ENCODE measurements around the gene POLL. TPM values are rescaled to one million over a fixed set of nuclear protein-coding genes. Genes with fewer than 3 reads are reported as not detected.

POLL gene
- total RNA-seq, 4 donors from 2014 or later = 23.2 to 27.2 (median 26.0) TPM

- no peaks in the 10 kb centered on the region for H3K4me1 ChIP-seq
- H3K27ac ChIP-seq (replicated peaks in 1 of 4) = no peak overlapping the region
- no peak for DNase-seq (ENCODE audit: extremely low spot score)
- no peaks in the 10 kb centered on the region for H3K9me3 ChIP-seq
- intact Hi-C loops (cut with DNase I) = no loop called here
- H3K27me3 ChIP-seq = no peaks in the 10 kb centered on the region
- 75% methylated on average over 4 of the region's 4 CpGs for WGBS
- no peak overlapping the region for H3K4me3 ChIP-seq
- TF ChIP-seq CTCF (IDR thresholded peaks at IDR 0.05) = no peak
- no peak for TF ChIP-seq POLR2AphosphoS5 (IDR thresholded peaks at IDR 0.05)
- no peak for TF ChIP-seq EP300 (IDR thresholded peaks at IDR 0.05)
- TF ChIP-seq POLR2A (IDR thresholded peaks at IDR 0.05; ENCODE audit: low read depth) = no peak
- H3K36me3 ChIP-seq = peaks cover 8 to 77% (median 52%) of the 10 kb centered on the region in 4 donors
Observed at GRCh38 chr10:101535949-101536348, 52.1 kb downstream of the POLL start.

GRCh38 chr10:101529725-101530553, 58.1 kb downstream of the POLL start:
- intact Hi-C loops (cut with DNase I) = no loop called here
- DNase-seq (ENCODE audit: extremely low spot score) = no peak
- TF ChIP-seq EP300 (IDR thresholded peaks at IDR 0.05) (no peak), CTCF (IDR thresholded peaks at IDR 0.05) (no peak)
- Histone ChIP-seq H3K27me3 (no peaks in the 10 kb centered on the region), H3K27ac (replicated peaks in 1 of 4) (no peak overlapping the region), H3K4me1 (no peaks in the 10 kb centered on the region), H3K4me3 (no peak overlapping the region), H3K36me3 (peaks cover 8 to 49% (median 31%) of the 10 kb centered on the region in 4 donors), H3K9me3 (no peaks in the 10 kb centered on the region)
- 80% methylated on average over 4 of the region's 4 CpGs for WGBS

GRCh38 chr10:101529207-101529606, 58.9 kb downstream of the POLL start:
- Histone ChIP-seq H3K4me1 (no peaks in the 10 kb centered on the region), H3K27me3 (no peaks in the 10 kb centered on the region), H3K9me3 (no peaks in the 10 kb centered on the region), H3K36me3 (peaks cover 8 to 41% (median 27%) of the 10 kb centered on the region in 4 donors), H3K4me3 (no peak overlapping the region), H3K27ac (replicated peaks in 1 of 4) (no peak overlapping the region)
- WGBS = 76% methylated on average over 1 of the region's 1 CpG
- intact Hi-C loops (cut with DNase I) = no loop called here
- TF ChIP-seq EP300 (IDR thresholded peaks at IDR 0.05) (no peak), POLR2AphosphoS5 (IDR thresholded peaks at IDR 0.05) (no peak), POLR2A (IDR thresholded peaks at IDR 0.05; ENCODE audit: low read depth) (no peak), CTCF (IDR thresholded peaks at IDR 0.05) (no peak)
- DNase-seq (ENCODE audit: extremely low spot score) = no peak

Small RNA genes lying within 50 kb of the gene (small RNA-seq; reads per million reads assigned to genes)
- gene MIR3158-1 (0 reads per million in 3 donors), gene RNU6-1165P (0 reads per million in 3 donors)

Other genes starting within 250 kb of the POLL start
- 10 to 100 TPM; 10.1 to 20.0 (median 10.4) TPM for gene BTRC, start 234.1 kb downstream of the POLL start, total RNA-seq
- gene DPCD, start 64 bp upstream of the POLL start, total RNA-seq = 10 to 100 TPM; 13.8 to 24.2 (median 18.1) TPM
- gene FBXW4, start 106.9 kb upstream of the POLL start, total RNA-seq = 100 to 1,000 TPM; 101 to 168 (median 115) TPM
- not detected for gene FGF8, start 187.9 kb upstream of the POLL start, total RNA-seq
- 10 to 100 TPM; 15.6 to 31.5 (median 16.5) TPM for gene NPM3, start 195.2 kb upstream of the POLL start, total RNA-seq
- gene OGA, start 230.2 kb upstream of the POLL start, total RNA-seq = 100 to 1,000 TPM in 2 of 4 donors, 10 to 100 TPM in 2; 85.4 to 131 (median 101) TPM